ENCODE data around the gene TTBK2.

The TTBK2 gene

GRCh38 chr15:42730135-42730534 lies 190.4 kb downstream of the TTBK2 start:
- Mint-ChIP-seq H3K36me3 (ENCODE audit: low read depth) (peaks cover 72% of the 10 kb centered on the region), H3K27ac (no peak overlapping the region), H3K4me3 (no peak overlapping the region), H3K4me1 (peaks cover 27% of the 10 kb centered on the region), H3K9me3 (no peaks in the 10 kb centered on the region), H3K27me3 (ENCODE audit: low read depth) (no peaks in the 10 kb centered on the region)
- TF ChIP-seq CTCF (IDR thresholded peaks at IDR 0.05; ENCODE audit: unreplicated experiment in 3 of 3), result no peak

- Mint-ChIP-seq H3K27me3 (ENCODE audit: low read depth) (no peaks in the 10 kb centered on the region), H3K36me3 (ENCODE audit: low read depth) (peaks cover 79% of the 10 kb centered on the region), H3K4me1 (peaks cover 26% of the 10 kb centered on the region), H3K27ac (no peak overlapping the region), H3K9me3 (no peaks in the 10 kb centered on the region), H3K4me3 (no peak overlapping the region)
- TF ChIP-seq CTCF (IDR thresholded peaks at IDR 0.05; ENCODE audit: unreplicated experiment in 3 of 3), result no peak
These were observed 191.2 kb downstream of the TTBK2 start for GRCh38 chr15:42729409-42729808.

- Mint-ChIP-seq H3K4me1 (peaks cover 22% of the 10 kb centered on the region), H3K27ac (no peak overlapping the region)
- TF ChIP-seq CTCF (IDR thresholded peaks at IDR 0.05; ENCODE audit: unreplicated experiment in 3 of 3), result no peak
These were observed 191.6 kb downstream of the TTBK2 start for GRCh38 chr15:42728972-42729371.

GRCh38 chr15:42728560-42728959 lies 192.0 kb downstream of the TTBK2 start:
- H3K4me1 Mint-ChIP-seq, result peaks cover 21% of the 10 kb centered on the region
- no peak overlapping the region for H3K4me3 Mint-ChIP-seq
- H3K27me3 Mint-ChIP-seq (ENCODE audit: low read depth), result no peaks in the 10 kb centered on the region
- no peak overlapping the region for H3K27ac Mint-ChIP-seq
- TF ChIP-seq CTCF (IDR thresholded peaks at IDR 0.05; ENCODE audit: unreplicated experiment in 3 of 3), result no peak
- H3K36me3 Mint-ChIP-seq (ENCODE audit: low read depth), result peaks cover 73% of the 10 kb centered on the region
- no peaks in the 10 kb centered on the region for H3K9me3 Mint-ChIP-seq

More at GRCh38 chr15:42728972-42729371, 191.6 kb downstream of the TTBK2 start:
- Mint-ChIP-seq H3K4me3 (no peak overlapping the region), H3K27me3 (ENCODE audit: low read depth) (no peaks in the 10 kb centered on the region), H3K9me3 (no peaks in the 10 kb centered on the region), H3K36me3 (ENCODE audit: low read depth) (peaks cover 78% of the 10 kb centered on the region)

GRCh38 chr15:42727750-42728381 lies 192.7 kb downstream of the TTBK2 start:
- Mint-ChIP-seq H3K4me1 (peaks cover 19% of the 10 kb centered on the region), H3K9me3 (no peaks in the 10 kb centered on the region), H3K4me3 (no peak overlapping the region), H3K27me3 (ENCODE audit: low read depth) (no peaks in the 10 kb centered on the region), H3K36me3 (ENCODE audit: low read depth) (peaks cover 71% of the 10 kb centered on the region), H3K27ac (no peak overlapping the region)
- TF ChIP-seq CTCF (IDR thresholded peaks at IDR 0.05; ENCODE audit: unreplicated experiment in 3 of 3), result no peak

GRCh38 chr15:42726114-42726513 lies 194.5 kb downstream of the TTBK2 start:
- Mint-ChIP-seq H3K4me3 (no peak overlapping the region), H3K27ac (no peak overlapping the region), H3K36me3 (ENCODE audit: low read depth) (peaks cover 59% of the 10 kb centered on the region), H3K9me3 (no peaks in the 10 kb centered on the region), H3K27me3 (ENCODE audit: low read depth) (no peaks in the 10 kb centered on the region), H3K4me1 (peaks cover 10% of the 10 kb centered on the region)
- no peak for TF ChIP-seq CTCF (IDR thresholded peaks at IDR 0.05; ENCODE audit: unreplicated experiment in 3 of 3)
